H1 (cell line): Measurements from ENCODE around the gene ZBTB37. TPM values are rescaled to one million over a fixed set of nuclear protein-coding genes. Genes with fewer than 3 reads are reported as not detected.

Experiments
- CTCF ChIA-PET: fragments of 300-600 bp; sonication (Branson Sonifier 250); formaldehyde crosslinking; loops from one replicate; lab custom pipeline; 2021; ENCODE audit not compliant: partially characterized antibody; lab: Charles Lee
- POLR2A ChIA-PET: fragments of 300-600 bp; sonication (Branson Sonifier 250); formaldehyde crosslinking; loops from one replicate; lab custom pipeline; 2021; ENCODE audit warnings: inconsistent platforms; ENCODE audit not compliant: partially characterized antibody; lab: Charles Lee
- DNase-seq, 2 experiments: peaks; one replicate each; pipeline versions ENCODE4 v3.0.0 to v3.0.0-alpha.2; 2010 to 2022; ENCODE audit warnings: low spot score in 2 of 2, low read depth in 1 of 2, mixed read lengths in 1 of 2
- FAIRE-seq: peaks from 2 replicates; lab custom pipeline; 2011; peaks lifted over from hg19 to GRCh38; lab: Jason Lieb, UNC
- H2AFZ ChIP-seq: 2 replicates; pipeline ENCODE4 v1.8.1; 2012; ENCODE audit warnings: low read length, inconsistent platforms
- H2AK5ac ChIP-seq: 2 replicates; pipeline ENCODE4 v1.6.1; 2013; ENCODE audit warnings: low read depth, low read length
- H2BK120ac ChIP-seq: replicated peaks from 2 replicates; pipeline ENCODE3; 2013; ENCODE audit warnings: low read depth, low read length, inconsistent platforms
- H2BK12ac ChIP-seq: 2 replicates; pipeline ENCODE4 v1.6.1; 2013; ENCODE audit warnings: low read depth, low read length
- H2BK15ac ChIP-seq: 2 replicates; pipeline ENCODE4 v1.6.1; 2013; ENCODE audit warnings: low read length
- H2BK20ac ChIP-seq: 2 replicates; pipeline ENCODE4 v1.6.1; 2013; ENCODE audit warnings: low read length
- H2BK5ac ChIP-seq: 2 replicates; pipeline ENCODE4 v1.6.1; 2013; ENCODE audit warnings: low read depth, low read length
- H3K14ac ChIP-seq: 2 replicates; pipeline ENCODE4 v1.6.1; 2013; ENCODE audit warnings: inconsistent platforms; ENCODE audit not compliant: insufficient read length
- H3K18ac ChIP-seq: 2 replicates; pipeline ENCODE4 v1.6.1; 2013; ENCODE audit warnings: low read length; ENCODE audit errors: extremely low read depth
- H3K23ac ChIP-seq: 2 replicates; pipeline ENCODE4 v1.6.1; 2013; ENCODE audit warnings: inconsistent platforms; ENCODE audit not compliant: insufficient read length
- H3K23me2 ChIP-seq: 2 replicates; pipeline ENCODE4 v1.6.1; 2013; ENCODE audit warnings: low read depth, low read length
- H3K27ac ChIP-seq: 2 replicates; pipeline ENCODE4 v1.6.1; 2011; ENCODE audit warnings: low read depth, low read length, inconsistent platforms
- H3K27me3 ChIP-seq, 4 experiments: replicated peaks in 1 of 4; 1 replicate in 1 of 4; 2 replicates in 3 of 4; pipeline versions ENCODE4 v1.6.1 to v1.8.1; 2011 to 2013; ENCODE audit warnings: low read length in 3 of 4, mild to moderate bottlenecking in 3 of 4, inconsistent platforms in 2 of 4, mixed read lengths in 2 of 4, moderate library complexity in 1 of 4; ENCODE audit not compliant: control insufficient read depth in 3 of 4, insufficient read depth in 3 of 4; ENCODE audit errors: extremely low read depth in 1 of 4
- H3K36me3 ChIP-seq, 4 experiments: 2 replicates each; pipeline versions ENCODE4 v1.6.1 to v1.8.1; 2011 to 2013; ENCODE audit warnings: mild to moderate bottlenecking in 4 of 4, low read length in 3 of 4, moderate library complexity in 2 of 4, control low read depth in 1 of 4, inconsistent platforms in 1 of 4; ENCODE audit not compliant: insufficient read depth in 4 of 4, control insufficient read depth in 2 of 4
- H3K4ac ChIP-seq: replicated peaks from 2 replicates; pipeline ENCODE3; 2013; ENCODE audit warnings: low read length, low read depth, mixed read lengths, inconsistent platforms; ENCODE audit not compliant: insufficient read length
- H3K4me1 ChIP-seq, 4 experiments: replicated peaks in 1 of 4; 1 replicate in 1 of 4; 2 replicates in 3 of 4; pipeline versions ENCODE4 v1.6.1 to v1.8.1; 2011 to 2013; ENCODE audit warnings: low read length in 3 of 4, inconsistent platforms in 2 of 4, mixed read lengths in 1 of 4; ENCODE audit not compliant: insufficient read depth in 4 of 4, control insufficient read depth in 3 of 4
- H3K4me2 ChIP-seq, 2 experiments: 2 replicates each; pipeline versions ENCODE4 v1.6.1 to v1.8.1; 2011 to 2013; ENCODE audit warnings: low read depth in 2 of 2, low read length in 2 of 2, control low read depth in 1 of 2, inconsistent platforms in 1 of 2, mild to moderate bottlenecking in 1 of 2; ENCODE audit not compliant: insufficient read depth in 1 of 2
- H3K4me3 ChIP-seq, 4 experiments: fragments of 200-600, 300-600 bp in 1 of 4; sonication (generic), shearing (Covaris generic), sonication (Bioruptor Twin) in 1 of 4; 2 replicates each; pipeline versions ENCODE4 v1.5.1 to v1.8.1; 2011 to 2016; ENCODE audit warnings: low read length in 4 of 4, low read depth in 3 of 4, control low read depth in 2 of 4, inconsistent platforms in 2 of 4, mild to moderate bottlenecking in 2 of 4, mixed read lengths in 1 of 4, moderate library complexity in 1 of 4; ENCODE audit not compliant: insufficient read depth in 2 of 4; ENCODE audit errors: extremely low read depth in 1 of 4
- H3K56ac ChIP-seq: replicated peaks from 2 replicates; pipeline ENCODE3; 2013; ENCODE audit warnings: low read depth, mild to moderate bottlenecking, mixed read lengths, low read length, inconsistent platforms; ENCODE audit not compliant: insufficient read length
- H3K79me1 ChIP-seq: 2 replicates; pipeline ENCODE4 v1.6.1; 2013; ENCODE audit warnings: low read depth, low read length, control low read depth
- H3K79me2 ChIP-seq, 2 experiments: 2 replicates each; pipeline versions ENCODE4 v1.6.1 to v1.8.1; 2012 to 2013; ENCODE audit warnings: low read length in 2 of 2, mild to moderate bottlenecking in 2 of 2, inconsistent platforms in 1 of 2; ENCODE audit not compliant: insufficient read depth in 2 of 2, control insufficient read depth in 1 of 2
- H3K9ac ChIP-seq, 4 experiments: replicated peaks in 1 of 4; 1 replicate in 1 of 4; 2 replicates in 3 of 4; pipeline versions ENCODE4 v1.6.1 to v1.8.1; 2011 to 2013; ENCODE audit warnings: low read depth in 3 of 4, low read length in 3 of 4, control low read depth in 2 of 4, mild to moderate bottlenecking in 2 of 4, moderate library complexity in 2 of 4, inconsistent platforms in 1 of 4; ENCODE audit errors: extremely low read depth in 1 of 4
- H3K9me3 ChIP-seq, 2 experiments: 2 replicates each; pipeline versions ENCODE4 v1.6.1 to v1.8.1; 2012 to 2013; ENCODE audit warnings: mild to moderate bottlenecking in 2 of 2, moderate library complexity in 2 of 2, control low read depth in 1 of 2, inconsistent platforms in 1 of 2, low read depth in 1 of 2, low read length in 1 of 2, mixed read lengths in 1 of 2; ENCODE audit not compliant: insufficient read depth in 2 of 2
- H4K20me1 ChIP-seq, 2 experiments: replicated peaks in 1 of 2; 2 replicates each; pipeline versions ENCODE3 to v1.8.1; 2011 to 2013; ENCODE audit warnings: inconsistent platforms in 2 of 2, low read length in 2 of 2, mild to moderate bottlenecking in 1 of 2; ENCODE audit not compliant: insufficient read depth in 2 of 2, control insufficient read depth in 1 of 2
- H4K5ac ChIP-seq: 2 replicates; pipeline ENCODE4 v1.6.1; 2013; ENCODE audit warnings: low read length, low read depth, mixed read lengths, inconsistent platforms; ENCODE audit not compliant: insufficient read length
- H4K8ac ChIP-seq: 2 replicates; pipeline ENCODE4 v1.8.0; 2013; ENCODE audit warnings: mild to moderate bottlenecking, moderate library complexity, low read length, inconsistent platforms; ENCODE audit not compliant: insufficient read depth; ENCODE audit errors: extremely low read depth
- H4K91ac ChIP-seq: replicated peaks from 2 replicates; pipeline ENCODE3; 2013; ENCODE audit warnings: low read length, mixed read lengths, inconsistent platforms; ENCODE audit not compliant: insufficient read length
- BACH1 ChIP-seq: IDR thresholded peaks from 2 replicates; pipeline ENCODE4 v1.6.1; 2012; ENCODE audit warnings: low read length, improper control_type of control experiment
- BCL11A ChIP-seq, 2 experiments: IDR thresholded peaks; one replicate each; pipeline ENCODE4 v1.6.1; 2011; ENCODE audit warnings: low read depth in 2 of 2, low read length in 2 of 2, mild to moderate bottlenecking in 2 of 2
- EGR1 ChIP-seq: IDR thresholded peaks from 2 replicates; pipeline ENCODE4 v1.6.1; 2011; ENCODE audit warnings: low read depth, low read length, borderline replicate concordance
- EP300 ChIP-seq, 2 experiments: IDR thresholded peaks; 1 replicate in 1 of 2; 2 replicates in 1 of 2; pipeline ENCODE4 v1.6.1; 2011 to 2012; ENCODE audit warnings: low read depth in 2 of 2, low read length in 2 of 2, mild to moderate bottlenecking in 2 of 2, borderline replicate concordance in 1 of 2, inconsistent platforms in 1 of 2, moderate library complexity in 1 of 2
- GABPA ChIP-seq: IDR thresholded peaks from 2 replicates; pipeline ENCODE4 v1.6.1; 2011; ENCODE audit warnings: mild to moderate bottlenecking, low read length, moderate library complexity, borderline replicate concordance; ENCODE audit not compliant: insufficient read depth
- KDM1A ChIP-seq: fragments of 200-600, 300-600 bp; sonication (generic); IDR thresholded peaks from 2 replicates; pipeline ENCODE4 v1.7.1; 2016; ENCODE audit warnings: mild to moderate bottlenecking, low read length, borderline replicate concordance
- KDM4A ChIP-seq: IDR thresholded peaks from one replicate; pipeline ENCODE4 v1.7.1; 2012; ENCODE audit warnings: low read depth, mild to moderate bottlenecking, moderate library complexity, low read length, inconsistent platforms; ENCODE audit not compliant: severe bottlenecking
- POLR2A ChIP-seq, 2 experiments: IDR thresholded peaks; 1 replicate in 1 of 2; 2 replicates in 1 of 2; pipeline ENCODE4 v1.6.1; 2011; ENCODE audit warnings: low read depth in 2 of 2, low read length in 2 of 2, mild to moderate bottlenecking in 2 of 2; ENCODE audit errors: control extremely low read depth in 1 of 2
- RXRA ChIP-seq: IDR thresholded peaks from 2 replicates; pipeline ENCODE4 v1.6.1; 2011; ENCODE audit warnings: low read depth, mild to moderate bottlenecking, low read length, moderate library complexity; ENCODE audit not compliant: insufficient read depth
- SAP30 ChIP-seq: fragments of 300-600 bp; sonication (generic); IDR thresholded peaks from 2 replicates; pipeline ENCODE4 v1.7.1; 2012; ENCODE audit warnings: low read length, moderate library complexity, mild to moderate bottlenecking, inconsistent platforms; ENCODE audit not compliant: insufficient read depth, insufficient replicate concordance
- SUZ12 ChIP-seq: fragments of 200-600 bp; sonication (generic); IDR thresholded peaks from 2 replicates; pipeline ENCODE4 v1.6.1; 2012; ENCODE audit warnings: mild to moderate bottlenecking, inconsistent platforms, low read length, moderate library complexity, mixed read lengths
- TAF1 ChIP-seq: IDR thresholded peaks from 2 replicates; pipeline ENCODE4 v1.6.1; 2011; ENCODE audit warnings: mild to moderate bottlenecking, low read depth, low read length
- WGBS, 2 experiments: shearing (Covaris generic) in 1 of 2; methylation state at CpG; one replicate each; pipeline versions ENCODE4 v1.1.6 to v1.1.7; 2013 to 2015; ENCODE audit warnings: low lambda C conversion rate in 2 of 2, mixed read lengths in 2 of 2, inconsistent platforms in 1 of 2, low coverage in 1 of 2, missing lambda C conversion rate in 1 of 2; ENCODE audit not compliant: insufficient replicate concordance in 2 of 2, insufficient coverage in 1 of 2, insufficient read length in 1 of 2; ENCODE audit errors: extremely low coverage in 1 of 2, missing lambda C conversion rate in 1 of 2; 5-methylcytosine and 5-hydroxymethylcytosine counted together
- polyA plus RNA-seq, 7 experiments: library from polyadenylated mRNA; depleted of rRNA in 3 of 7; stranded (reverse) in 5 of 7; unstranded in 2 of 7; fragments of >200 nt in 5 of 7; fragments of 200-250 nt in 2 of 7; gene quantifications; 1 replicate in 5 of 7; 2 replicates in 1 of 7; 4 replicates in 1 of 7; pipeline versions ENCODE4 v1.2.1 to v1.2.3, GENCODE V29; 2011 to 2013; ENCODE audit warnings: missing spikeins in 2 of 7, mixed read lengths in 2 of 7
- total RNA-seq: library from RNA; stranded (reverse); fragmentation: NEBNext Ultra II Directional; extraction: Animal tissue kit (Norgen Biotek cat#: 25700); gene quantifications from 2 replicates; pipeline ENCODE4 v1.2.1, GENCODE V29; 2021
- TF ChIP-seq, protein P1 (sequence below): IDR thresholded peaks from 2 replicates; pipeline ENCODE4 v1.6.1; 2012; ENCODE audit warnings: inconsistent platforms

ZBTB37 gene
- total and polyA plus RNA-seq, 2 of the 8 experiments (the other 6 are each of a cell fraction or from before 2014, with no cell fraction given): 1.7 to 12.5 TPM

DNA sequence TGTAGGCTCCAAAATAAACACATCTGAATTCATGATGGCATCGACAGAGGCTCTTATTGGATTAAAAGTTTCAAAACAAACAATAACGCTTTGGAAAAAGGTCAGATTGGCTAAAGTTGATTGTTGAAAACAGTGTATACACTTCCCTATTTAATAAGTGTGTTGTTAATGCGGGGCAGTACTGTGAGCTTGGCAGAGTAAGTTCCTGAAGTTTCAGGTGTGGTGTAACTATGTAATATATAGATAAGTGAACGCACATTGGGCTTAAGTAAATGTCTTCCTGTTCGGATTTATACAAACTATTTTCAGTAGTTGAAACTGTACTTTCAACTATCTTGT, 810 bp downstream of the ZBTB37 start:
- Histone ChIP-seq H2AK5ac (no peak overlapping the region), H3K23ac (no peak overlapping the region), H3K4me2 (peak overlapping the region; percentile 82 to 83), H3K4me3 (peak overlapping the region; percentile 62 to 90 (median 80)), H3K9me3 (no peaks in the 10 kb centered on the region), H3K79me1 (no peaks in the 10 kb centered on the region; the same call in 1 of the 2 replicates), H3K18ac (no peak overlapping the region), H2AFZ (peak overlapping the region; percentile 74; the same call in 1 of the 2 replicates), H3K9ac (peak overlapping the region in 3 of 4 experiments; percentile 62 to 91 (median 75); a peak in 6 of 7 replicates), H3K79me2 (peaks cover 0 to 52% of the 10 kb centered on the region in 2 experiments; a peak in 3 of 4 replicates), H3K36me3 (peaks cover 24 to 48% (median 32%) of the 10 kb centered on the region in 4 experiments), H2BK12ac (no peak overlapping the region), H4K91ac (no peak overlapping the region), H2BK15ac (no peak overlapping the region), H3K14ac (no peak overlapping the region), H3K4ac (no peak overlapping the region), H2BK120ac (no peak overlapping the region), H4K5ac (peak overlapping the region; percentile 46), H3K23me2 (peaks cover 3% of the 10 kb centered on the region), H3K27ac (peak overlapping the region; percentile 17; the same call in 1 of the 2 replicates), H3K4me1 (peaks cover 2 to 10% (median 4%) of the 10 kb centered on the region in 4 experiments; a peak in 5 of 7 replicates), H3K56ac (no peak overlapping the region), H2BK5ac (no peak overlapping the region), H2BK20ac (no peak overlapping the region), H4K20me1 (peaks cover 7 to 11% of the 10 kb centered on the region in 2 experiments), H3K27me3 (no peaks in the 10 kb centered on the region), H4K8ac (peak overlapping the region; percentile 96; the same call in 1 of the 2 replicates)
- TF ChIP-seq SUZ12 (no peak), RXRA (no peak), KDM4A (no peak), SAP30 (no peak), BACH1 (no peak), BCL11A (IDR thresholded peaks at IDR 0.05; ENCODE audit: low read depth in 2 of 2, low read length in 2 of 2) (no peak), KDM1A (no peak), GABPA (no peak), TAF1 (no peak), EGR1 (no peak), POLR2A (IDR thresholded peaks at IDR 0.05; ENCODE audit: control extremely low read depth in 1 of 2, low read depth in 2 of 2, low read length in 2 of 2) (no peak), EP300 (IDR thresholded peaks at IDR 0.05; ENCODE audit: borderline replicate concordance in 1 of 2, low read depth in 2 of 2, low read length in 2 of 2) (no peak)
- TF ChIP-seq, protein P1, sequence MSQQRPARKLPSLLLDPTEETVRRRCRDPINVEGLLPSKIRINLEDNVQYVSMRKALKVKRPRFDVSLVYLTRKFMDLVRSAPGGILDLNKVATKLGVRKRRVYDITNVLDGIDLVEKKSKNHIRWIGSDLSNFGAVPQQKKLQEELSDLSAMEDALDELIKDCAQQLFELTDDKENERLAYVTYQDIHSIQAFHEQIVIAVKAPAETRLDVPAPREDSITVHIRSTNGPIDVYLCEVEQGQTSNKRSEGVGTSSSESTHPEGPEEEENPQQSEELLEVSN: no peak
- ChIA-PET POLR2A (interaction anchor here (1.0 to 13.3 kb wide), 34 partner anchors 9 to 1337 kb away, joined by 3 to 475 read pairs (median 10); partner anchors contain the start of genes CENPL, DARS2, PRDX6 and RC3H1), CTCF (interaction anchor here (1.5 kb wide), 1 partner anchor 46 kb away, joined by 5 read pairs; no protein-coding TSS in a partner anchor)
- 8% methylated on average over 5 of the region's 5 CpGs; no CpG with 5 or more reads in 1 of the 2 experiments for WGBS, 2 experiments
- FAIRE-seq (no peak), DNase-seq (no peak)
